Inferior parietal cortex (tissue), 1 donor: Measurements from ENCODE around the gene SCN8A.
"Not testable (repeated sequence)": the region's sequence is repeated elsewhere in the genome, so short reads cannot be mapped to it uniquely, and the experiment has no call there.

Experiments used
- DNase-seq: peaks from one replicate; pipeline ENCODE4 v3.0.0-alpha.2; 2016; ENCODE audit errors: extremely low spot score

SCN8A gene

DNA sequence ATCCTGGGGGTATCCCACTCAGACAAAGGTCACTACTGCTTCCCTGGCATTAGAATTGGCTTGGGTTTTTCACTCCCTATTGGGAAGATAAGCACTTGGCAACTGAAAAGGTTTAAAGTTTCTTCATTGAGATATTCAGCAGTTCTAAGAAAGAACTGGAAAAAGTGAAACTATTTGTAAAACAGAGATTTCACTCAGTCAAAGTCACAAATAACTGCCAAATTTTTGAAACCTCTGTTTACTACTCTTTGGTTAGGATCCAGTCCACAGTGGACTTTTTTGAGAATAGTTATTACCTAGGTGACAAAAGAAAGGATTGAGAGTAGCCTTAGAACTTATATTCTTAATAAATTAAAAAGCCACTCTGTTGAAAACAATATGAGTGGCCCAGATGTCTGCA is 172.7 kb downstream of the SCN8A start:
- DNase-seq: no peak

DNA sequence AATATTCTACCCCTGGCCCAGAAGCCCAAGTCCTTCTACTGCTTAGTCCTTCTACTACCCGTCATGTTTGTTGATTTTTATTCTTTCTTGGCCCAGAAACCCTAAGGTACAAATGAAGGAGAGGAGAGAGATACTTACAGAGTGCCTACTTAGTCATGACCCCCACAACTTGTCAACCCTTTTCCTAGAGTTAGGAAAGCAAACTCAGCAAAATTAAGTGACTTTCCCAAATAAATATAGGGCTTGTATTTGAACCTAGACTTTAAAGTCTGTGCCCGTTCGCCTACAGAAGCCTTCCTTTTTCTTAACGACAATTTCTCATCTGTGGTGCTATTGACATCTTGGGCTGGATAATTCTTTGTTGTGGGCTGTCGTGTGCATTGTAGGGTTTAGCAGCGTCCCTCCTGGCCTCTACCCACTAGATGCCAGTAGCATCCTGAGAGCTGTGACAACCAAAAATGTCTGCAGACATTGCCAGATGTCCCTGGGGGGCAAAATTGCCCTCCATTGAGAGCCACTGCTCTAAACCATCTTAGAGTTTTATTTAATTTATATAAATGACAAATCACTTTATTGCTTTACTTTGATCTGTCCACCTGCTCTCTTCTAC is 175.1 kb downstream of the SCN8A start:
- no peak for DNase-seq

DNA sequence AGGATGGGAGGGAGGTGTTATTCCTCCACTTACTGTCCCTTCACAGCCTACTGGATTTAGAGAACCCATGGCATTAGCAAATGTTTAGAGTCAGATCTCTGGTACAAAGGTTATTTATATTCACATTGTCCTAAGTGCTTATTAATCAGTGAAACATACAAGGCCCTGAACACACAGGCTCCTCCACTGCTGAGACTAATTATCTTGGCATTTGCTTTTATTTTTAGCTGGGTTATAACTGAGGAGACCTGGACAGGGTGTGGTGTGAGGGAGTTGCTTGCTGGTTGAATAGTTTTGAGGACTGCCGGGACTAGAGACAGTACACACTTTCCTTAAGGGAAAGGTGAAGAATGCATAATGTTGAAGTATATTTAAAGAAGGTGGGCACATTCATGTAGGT is 180.0 kb downstream of the SCN8A start:
- DNase-seq: no peak

GRCh38 chr12:51773145-51773869 is 182.3 kb downstream of the SCN8A start:
- no peak for DNase-seq

- DNase-seq: no peak
Observed at GRCh38 chr12:51774933-51775332, 183.9 kb downstream of the SCN8A start.

- DNase-seq: no peak
Observed at GRCh38 chr12:51777457-51777856, 186.4 kb downstream of the SCN8A start.

- no peak for DNase-seq
Observed at GRCh38 chr12:51777973-51778372, 186.9 kb downstream of the SCN8A start.

- DNase-seq: peak; percentile 16
Observed at GRCh38 chr12:51779876-51780275, 188.8 kb downstream of the SCN8A start.

- DNase-seq: no peak
Observed at GRCh38 chr12:51784688-51785087, 193.7 kb downstream of the SCN8A start.

GRCh38 chr12:51785906-51786305 is 194.9 kb downstream of the SCN8A start:
- no peak for DNase-seq

DNA sequence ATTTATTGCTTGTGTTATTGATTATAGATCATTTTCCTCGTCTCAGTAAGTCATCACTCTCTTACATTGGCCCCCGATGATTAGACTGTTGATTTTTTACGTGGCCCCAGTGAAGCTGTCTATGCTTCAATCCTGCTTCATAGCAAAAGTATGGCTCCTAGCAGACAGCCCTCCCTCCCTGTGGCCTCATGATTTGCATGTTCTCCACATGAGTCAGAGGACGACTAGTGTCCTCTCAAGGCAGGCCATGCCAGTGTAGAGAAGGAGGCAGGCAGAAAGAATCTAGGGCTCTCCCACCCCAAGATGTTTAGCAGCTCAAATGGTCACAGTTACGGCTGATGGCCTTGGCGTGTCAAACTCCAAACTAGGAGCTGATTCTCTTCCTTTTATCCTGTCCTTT is 197.8 kb downstream of the SCN8A start:
- no peak for DNase-seq

DNA sequence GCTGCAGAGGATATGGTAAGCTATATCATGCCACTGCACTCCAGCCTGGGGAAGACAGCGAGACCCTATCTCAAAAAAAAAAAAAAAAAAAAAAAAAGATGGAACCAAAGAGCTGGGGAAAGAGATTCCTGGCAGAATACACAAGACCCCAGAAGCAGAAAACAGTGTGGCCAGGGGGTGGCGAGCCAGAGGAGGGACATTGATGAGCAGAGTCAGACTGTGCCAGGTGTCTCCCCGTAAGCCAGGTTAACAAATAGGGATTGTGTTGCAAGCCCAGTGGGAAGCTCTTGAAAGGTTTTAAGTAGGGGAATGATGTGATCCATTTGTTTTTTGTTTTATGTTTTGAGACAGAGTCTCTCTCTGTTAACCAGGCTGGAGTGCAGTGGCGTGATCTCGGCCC is 201.4 kb downstream of the SCN8A start:
- DNase-seq: no peak

DNA sequence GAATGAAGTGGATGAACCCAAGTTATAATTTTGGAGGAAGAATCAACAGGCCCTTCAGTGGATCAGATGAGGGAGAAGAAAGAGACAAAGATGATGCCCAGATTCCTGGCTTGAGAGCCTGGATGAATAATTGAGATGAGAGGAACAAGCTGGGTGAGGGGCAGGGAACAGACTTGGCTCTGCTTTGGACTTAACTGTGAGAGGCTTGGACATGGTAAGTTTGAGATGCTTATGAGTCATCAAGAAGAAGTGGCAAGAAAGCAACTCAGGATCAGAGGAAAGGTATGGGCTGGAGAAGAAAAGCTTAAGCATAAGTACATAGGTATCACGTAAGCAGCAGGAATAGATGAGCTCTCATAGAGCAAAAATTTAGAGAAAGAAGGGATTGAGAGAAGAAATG is 202.2 kb downstream of the SCN8A start:
- DNase-seq: no peak

- no peak for DNase-seq
Observed at GRCh38 chr12:51797301-51797700, 206.3 kb downstream of the SCN8A start.

GRCh38 chr12:51798051-51798450 is 207.0 kb downstream of the SCN8A start:
- not testable (repeated sequence) for DNase-seq

DNA sequence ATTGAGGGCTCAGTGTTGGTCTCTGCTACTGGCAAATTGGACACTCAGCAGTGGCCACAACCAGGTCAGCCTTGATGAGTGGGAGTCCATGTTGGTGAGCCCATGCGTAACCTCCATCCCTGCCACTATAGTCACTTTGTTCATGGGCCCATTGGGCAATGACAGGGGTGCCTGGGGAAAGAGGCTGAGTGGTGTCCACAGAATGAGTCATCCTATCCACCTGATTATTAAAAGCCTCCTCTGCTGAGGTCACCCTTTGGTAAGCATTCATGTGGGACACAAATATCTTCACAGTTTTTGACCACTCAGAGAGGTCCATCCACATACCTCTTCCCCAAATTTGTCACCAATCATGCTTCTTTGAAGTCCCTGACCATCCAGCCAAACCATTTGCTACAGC is 207.5 kb downstream of the SCN8A start:
- no peak for DNase-seq

- no peak for DNase-seq
Observed at GRCh38 chr12:51801027-51801426, 210.0 kb downstream of the SCN8A start.

GRCh38 chr12:51806896-51807295 is 215.9 kb downstream of the SCN8A start:
- no peak for DNase-seq

DNA sequence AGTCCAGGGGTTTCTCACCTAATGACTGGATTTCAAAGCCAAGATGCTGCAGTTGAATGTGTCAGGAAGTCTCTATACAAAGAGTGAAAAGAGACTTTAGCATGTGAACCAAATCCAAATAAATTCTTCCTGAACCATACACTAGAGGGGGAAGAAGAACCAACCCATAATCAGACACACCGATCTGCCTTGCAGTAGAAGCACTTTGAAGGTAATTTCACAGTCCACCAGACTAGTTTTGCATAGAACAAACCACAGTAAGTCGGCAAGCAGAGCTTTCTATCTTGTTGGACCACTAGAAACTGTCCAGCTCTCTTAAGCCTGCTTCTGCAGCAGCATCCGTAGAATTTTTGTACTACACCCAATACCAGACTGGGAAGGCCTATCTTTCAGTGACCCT is 218.2 kb downstream of the SCN8A start:
- DNase-seq: no peak

GRCh38 chr12:51811203-51812202 is 220.5 kb downstream of the SCN8A start:
- DNase-seq: no peak

DNA sequence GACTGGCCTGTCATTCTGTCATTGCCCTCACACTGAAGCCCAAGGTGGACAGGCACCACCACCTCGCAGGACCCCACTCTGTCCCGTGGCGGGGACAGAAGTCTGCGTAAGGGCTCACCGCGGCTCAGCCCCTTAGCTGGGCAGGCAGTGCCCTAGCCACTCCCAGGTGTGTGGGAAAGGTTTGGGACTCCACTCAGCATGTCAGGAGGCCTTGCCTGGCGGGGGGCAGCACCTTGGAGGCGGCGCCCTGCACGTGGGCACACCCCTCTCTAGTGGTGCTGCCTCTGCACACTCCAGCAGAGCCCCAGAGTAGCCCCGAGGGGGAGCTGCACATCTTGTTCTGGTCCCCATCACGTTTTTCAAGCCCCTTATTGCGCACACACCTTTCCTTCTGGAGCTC is 221.8 kb downstream of the SCN8A start:
- DNase-seq: no peak

DNA sequence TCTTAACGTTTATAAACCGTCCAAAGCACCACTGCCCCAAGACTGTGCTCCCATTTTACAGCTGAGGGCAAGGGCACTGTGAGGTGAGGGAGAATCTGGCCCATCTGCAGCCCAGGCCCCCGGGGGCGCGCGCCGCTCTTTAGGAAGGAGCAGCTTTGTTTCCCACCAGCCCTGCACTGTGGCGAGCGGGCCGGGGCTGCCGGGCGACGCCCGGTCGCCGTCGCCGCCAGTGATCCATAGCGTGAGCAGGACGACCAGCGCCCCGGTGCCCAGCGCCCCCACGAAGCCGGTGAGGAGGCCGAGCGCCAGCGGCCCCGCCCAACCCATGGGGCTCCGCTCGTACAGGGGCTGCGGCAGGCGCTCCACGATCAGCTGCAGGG is 222.9 kb downstream of the SCN8A start:
- no peak for DNase-seq
